HL-60/S4 (cell line): Measurements from ENCODE around the gene EPHA7.

Source experiments
- in situ Hi-C: fragments of 300-500 bp; cut with MboI; formaldehyde crosslinking; loops from 2 replicates; pipeline ENCODE4 v1.14.3; 2022; ENCODE audit warnings: low sequenced_read_pairs

The EPHA7 gene

GRCh38 chr6:93329301-93330000, 89.9 kb downstream of the EPHA7 start:
- in situ Hi-C loops = no loop called here

GRCh38 chr6:93327857-93328256, 91.5 kb downstream of the EPHA7 start:
- in situ Hi-C loops = no loop called here

DNA sequence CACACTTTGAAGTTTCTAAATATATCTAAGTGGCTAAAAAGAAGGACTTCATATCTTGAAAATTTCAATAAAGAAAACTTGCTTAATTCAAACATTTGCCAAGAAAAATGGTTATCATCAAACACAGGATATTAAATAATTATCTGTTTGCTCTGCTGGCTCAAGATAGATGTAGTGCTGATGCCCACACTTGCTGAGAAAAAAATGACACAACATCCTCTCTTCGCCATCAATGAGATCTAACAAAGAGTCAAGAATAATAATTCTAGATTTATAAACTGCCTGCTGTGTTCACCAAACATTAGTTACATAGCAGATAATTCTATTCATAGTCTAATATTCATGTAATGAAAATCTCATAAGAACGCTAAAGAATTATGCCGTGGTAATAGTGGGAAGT, 93.6 kb downstream of the EPHA7 start:
- in situ Hi-C loops = no loop called here

- in situ Hi-C loops = no loop called here
Observed at GRCh38 chr6:93323630-93324029, 95.7 kb downstream of the EPHA7 start.

DNA sequence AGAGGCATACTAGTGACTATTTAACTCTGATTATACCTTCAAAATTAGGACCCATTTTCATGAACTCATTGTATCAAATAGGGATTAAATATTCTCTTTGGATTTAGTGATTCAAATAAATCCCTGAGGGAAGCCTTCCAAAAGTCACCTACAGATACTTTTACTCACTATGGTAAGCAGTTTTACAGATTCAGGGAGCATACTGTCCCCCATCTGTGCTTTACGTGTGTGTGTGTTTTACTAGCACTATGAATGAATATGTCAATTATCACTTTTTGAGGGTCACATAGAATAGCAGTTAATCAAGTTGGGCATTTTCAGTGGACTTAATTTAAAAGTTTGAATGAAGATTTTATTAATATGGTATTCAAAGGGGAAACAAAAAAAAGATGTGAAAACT, 96.7 kb downstream of the EPHA7 start:
- in situ Hi-C loops = no loop called here

DNA sequence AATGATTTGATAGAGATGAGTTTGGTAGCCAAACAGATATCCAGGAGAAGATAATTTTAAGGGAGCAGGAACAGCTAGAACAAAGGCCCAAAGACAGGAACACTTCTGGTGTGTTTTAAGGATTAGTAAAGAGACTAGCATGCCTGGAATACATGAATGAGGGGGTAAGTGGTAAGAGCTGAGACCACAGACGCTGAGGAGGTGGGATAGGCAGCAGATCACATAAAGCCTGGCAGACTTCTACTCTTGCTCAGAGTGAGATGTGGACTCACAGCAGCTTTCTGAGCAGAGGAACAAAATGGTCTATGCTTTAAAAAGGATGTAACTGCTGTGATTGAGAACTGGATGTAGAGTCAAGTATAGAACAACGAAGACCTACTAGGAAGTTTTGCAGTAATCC, 100.1 kb downstream of the EPHA7 start:
- in situ Hi-C loops = no loop called here

- in situ Hi-C loops = no loop called here
Observed at GRCh38 chr6:93318121-93318520, 101.2 kb downstream of the EPHA7 start.

- in situ Hi-C loops = no loop called here
Observed at GRCh38 chr6:93317592-93317991, 101.8 kb downstream of the EPHA7 start.

GRCh38 chr6:93307505-93308409, 111.6 kb downstream of the EPHA7 start:
- in situ Hi-C loops = no loop called here

DNA sequence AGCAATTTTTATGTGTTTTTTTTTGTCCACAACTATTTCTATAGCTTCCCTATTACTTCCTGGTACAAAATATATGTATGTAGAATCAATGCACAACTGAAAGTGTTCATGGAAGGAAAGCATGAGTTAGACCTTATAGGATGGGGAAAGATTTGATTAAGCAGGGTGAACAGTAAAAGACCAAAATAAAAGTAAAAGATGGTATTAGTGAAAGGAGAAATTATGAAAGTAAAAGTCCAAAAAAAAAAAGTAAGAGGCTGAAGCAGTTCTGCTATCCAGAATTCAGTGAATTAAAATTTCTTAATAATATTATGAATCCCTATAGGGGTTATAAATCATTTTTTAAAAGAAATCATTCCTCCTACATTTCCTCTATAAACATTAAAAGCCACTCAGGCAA, 114.3 kb downstream of the EPHA7 start:
- in situ Hi-C loops = no loop called here

DNA sequence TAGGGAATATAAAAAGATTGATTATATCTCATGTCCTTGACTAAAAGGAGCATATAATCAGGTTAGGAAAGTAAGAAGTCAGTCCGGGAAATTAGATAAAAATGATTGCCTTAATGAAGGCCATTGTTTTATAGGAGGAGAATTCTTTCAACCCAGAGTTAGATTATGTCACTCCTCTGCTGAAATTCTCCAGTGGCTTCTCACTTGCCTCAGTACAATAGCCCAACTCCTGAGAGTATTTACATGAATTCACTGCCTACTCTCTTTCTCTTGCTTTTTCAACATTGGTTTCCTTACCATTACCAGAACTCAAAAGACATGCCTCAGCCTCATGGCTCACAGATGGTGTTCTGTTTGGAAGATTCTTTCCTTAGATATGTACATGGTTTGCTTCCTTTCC, 114.9 kb downstream of the EPHA7 start:
- in situ Hi-C loops = no loop called here

DNA sequence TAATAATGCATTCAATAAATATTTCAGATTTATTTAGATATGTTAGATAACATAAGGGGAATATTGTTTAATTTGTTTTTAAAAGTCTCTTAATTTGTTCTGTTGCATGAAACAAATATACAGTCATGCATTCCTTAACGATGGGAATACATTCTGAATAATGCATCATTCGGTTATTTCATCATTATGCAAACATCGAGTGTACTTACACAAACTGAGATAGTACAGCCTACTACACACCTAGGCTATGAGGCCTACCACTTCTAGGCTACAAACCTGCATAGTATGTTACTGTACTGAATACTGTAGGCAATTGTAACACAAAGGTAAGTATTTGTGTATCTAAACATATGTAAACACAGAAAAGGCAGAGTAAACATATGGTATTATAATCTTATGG, 118.7 kb downstream of the EPHA7 start:
- in situ Hi-C loops = no loop called here

DNA sequence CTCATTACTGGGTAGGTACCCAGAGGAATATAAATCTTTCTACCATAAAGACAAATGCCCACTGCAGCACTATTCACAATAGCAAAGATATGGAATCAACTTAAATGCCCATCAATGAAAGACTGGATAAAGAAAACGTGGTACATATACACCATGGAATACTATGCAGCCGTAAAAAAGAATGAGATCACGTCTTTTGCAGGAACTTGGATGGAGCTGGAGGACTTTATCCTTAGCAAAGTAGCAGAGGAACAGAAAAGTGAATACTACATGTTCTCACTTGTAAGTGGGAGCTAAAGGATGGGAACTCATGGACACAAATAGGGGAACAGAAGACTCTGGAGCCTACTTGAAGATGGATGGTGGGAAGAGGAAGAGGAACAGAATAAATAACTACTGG, 119.7 kb downstream of the EPHA7 start:
- in situ Hi-C loops = no loop called here

- in situ Hi-C loops = no loop called here
Observed at GRCh38 chr6:93295631-93296030, 123.7 kb downstream of the EPHA7 start.

DNA sequence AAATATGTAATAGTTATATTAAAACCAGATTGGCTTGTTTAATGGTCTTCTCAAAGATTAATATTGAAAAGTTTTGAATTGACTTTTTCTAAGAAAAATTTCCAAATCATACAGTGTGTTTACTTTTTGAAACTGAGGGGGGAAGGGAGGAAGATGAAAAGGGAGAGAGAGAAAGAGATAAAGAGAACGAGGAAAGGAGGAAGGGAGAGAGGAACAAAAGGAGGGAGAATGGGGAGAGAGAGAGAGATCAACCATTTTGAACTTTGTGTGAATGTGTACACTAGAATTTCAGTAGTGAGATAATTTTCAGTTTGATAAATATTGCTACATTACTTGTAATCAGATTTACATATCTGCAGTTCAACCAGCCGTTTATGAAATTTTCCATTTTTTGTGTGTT, 124.5 kb downstream of the EPHA7 start:
- in situ Hi-C loops = no loop called here

DNA sequence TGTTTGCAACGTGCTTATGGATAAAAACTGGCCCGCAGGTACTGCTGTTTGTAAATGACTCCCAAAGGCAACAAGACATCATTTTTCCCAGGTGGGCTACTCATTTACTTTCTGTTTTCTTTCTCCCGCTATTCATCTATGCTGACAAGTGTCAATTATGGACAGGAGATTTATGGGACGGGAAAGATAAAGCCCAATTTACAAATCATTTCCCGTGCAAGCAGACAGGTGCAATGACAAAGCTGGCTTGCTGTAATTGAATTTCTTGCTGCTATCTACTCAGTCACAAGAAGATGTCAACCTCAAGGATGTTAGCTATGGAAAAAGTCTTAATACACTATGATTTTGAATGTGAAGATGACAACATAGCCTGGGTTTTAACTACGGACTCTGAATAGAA, 125.5 kb downstream of the EPHA7 start:
- in situ Hi-C loops = no loop called here

DNA sequence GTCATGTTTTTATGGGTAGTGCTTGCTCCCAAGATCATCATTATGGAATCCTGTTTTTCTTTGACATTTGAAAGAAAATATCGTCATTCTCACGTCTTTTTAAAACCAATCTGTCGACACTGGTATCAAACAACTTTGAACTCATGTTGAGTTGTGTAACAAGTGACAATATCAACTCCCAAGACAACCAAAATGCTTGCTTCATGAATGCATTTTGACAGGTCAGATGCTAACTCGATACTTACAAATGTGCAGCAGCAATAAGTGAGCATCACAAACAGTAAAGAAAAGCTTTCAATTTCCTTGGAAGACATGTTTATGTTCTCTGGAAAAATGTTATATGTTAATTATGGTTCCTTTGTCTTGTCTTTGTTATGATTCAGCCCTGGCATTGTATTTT, 125.9 kb downstream of the EPHA7 start:
- in situ Hi-C loops = no loop called here

- in situ Hi-C loops = no loop called here
Observed at GRCh38 chr6:93282521-93283031, 136.8 kb downstream of the EPHA7 start.

GRCh38 chr6:93278241-93278640, 141.1 kb downstream of the EPHA7 start:
- in situ Hi-C loops = no loop called here

- in situ Hi-C loops = no loop called here
Observed at GRCh38 chr6:93272896-93273295, 146.5 kb downstream of the EPHA7 start.

DNA sequence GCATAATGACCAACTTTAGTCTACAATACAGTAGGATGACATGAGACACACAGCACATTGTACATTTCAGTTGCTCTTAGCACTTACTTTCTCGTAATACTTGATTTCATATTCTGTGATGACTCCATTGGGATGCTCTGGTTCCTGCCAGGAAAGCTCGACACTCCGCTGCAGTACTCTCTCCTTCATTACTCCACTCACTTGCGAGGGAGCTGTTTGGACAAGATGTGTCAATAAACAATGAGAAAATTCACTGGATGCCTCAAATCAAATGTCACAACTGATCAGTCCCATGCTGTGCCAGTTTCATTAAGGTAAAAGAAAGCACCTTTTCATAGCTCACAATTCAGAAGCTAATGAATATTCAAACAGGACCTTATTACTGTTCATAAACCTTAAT, 147.1 kb downstream of the EPHA7 start:
- in situ Hi-C loops = no loop called here
